Measurements from ENCODE around the gene RPS14. TPM values are rescaled to one million over a fixed set of nuclear protein-coding genes. Genes with fewer than 3 reads are reported as not detected.

The RPS14 gene
- total RNA-seq, 1 experiment from 2014 or later, result 2,564 TPM

DNA sequence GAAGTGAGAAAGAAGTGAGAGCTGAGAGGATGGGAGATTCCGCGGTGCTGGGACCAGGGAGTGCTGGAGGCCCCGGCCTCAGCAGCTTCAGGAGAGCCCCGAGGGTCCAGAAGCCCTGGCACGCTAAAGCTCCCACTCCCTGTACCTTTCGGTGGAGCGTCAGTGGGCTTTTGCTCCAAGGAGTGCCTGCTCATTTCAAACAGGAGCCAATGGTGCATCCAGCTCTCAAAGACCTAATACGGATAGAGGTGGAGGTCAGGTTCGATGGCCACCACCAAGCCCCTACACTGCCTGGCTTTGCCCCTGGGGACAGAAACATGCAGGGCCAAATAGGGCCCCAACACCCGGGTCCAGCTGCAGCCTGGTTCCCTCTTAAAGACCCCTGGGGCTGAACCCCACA lies 45.0 kb downstream of the RPS14 start (continued):
- TF ChIP-seq, protein P1, sequence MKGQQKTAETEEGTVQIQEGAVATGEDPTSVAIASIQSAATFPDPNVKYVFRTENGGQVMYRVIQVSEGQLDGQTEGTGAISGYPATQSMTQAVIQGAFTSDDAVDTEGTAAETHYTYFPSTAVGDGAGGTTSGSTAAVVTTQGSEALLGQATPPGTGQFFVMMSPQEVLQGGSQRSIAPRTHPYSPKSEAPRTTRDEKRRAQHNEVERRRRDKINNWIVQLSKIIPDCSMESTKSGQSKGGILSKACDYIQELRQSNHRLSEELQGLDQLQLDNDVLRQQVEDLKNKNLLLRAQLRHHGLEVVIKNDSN (CRISPR knock-in tag; IDR thresholded peaks at IDR 0.05), result no peak
- TF ChIP-seq KAT7 (CRISPR knock-in tag; IDR thresholded peaks at IDR 0.05; ENCODE audit: borderline replicate concordance), result no peak
- TF ChIP-seq ZNF671 (CRISPR knock-in tag; IDR thresholded peaks at IDR 0.05), result no peak
- no peak for TF ChIP-seq CREM (CRISPR knock-in tag; IDR thresholded peaks at IDR 0.05)
- no peak for TF ChIP-seq OVOL2 (CRISPR knock-in tag; IDR thresholded peaks at IDR 0.05; ENCODE audit: borderline replicate concordance)
- no peak for TF ChIP-seq EMX1 (CRISPR knock-in tag; IDR thresholded peaks at IDR 0.05)
- TF ChIP-seq, protein P2, sequence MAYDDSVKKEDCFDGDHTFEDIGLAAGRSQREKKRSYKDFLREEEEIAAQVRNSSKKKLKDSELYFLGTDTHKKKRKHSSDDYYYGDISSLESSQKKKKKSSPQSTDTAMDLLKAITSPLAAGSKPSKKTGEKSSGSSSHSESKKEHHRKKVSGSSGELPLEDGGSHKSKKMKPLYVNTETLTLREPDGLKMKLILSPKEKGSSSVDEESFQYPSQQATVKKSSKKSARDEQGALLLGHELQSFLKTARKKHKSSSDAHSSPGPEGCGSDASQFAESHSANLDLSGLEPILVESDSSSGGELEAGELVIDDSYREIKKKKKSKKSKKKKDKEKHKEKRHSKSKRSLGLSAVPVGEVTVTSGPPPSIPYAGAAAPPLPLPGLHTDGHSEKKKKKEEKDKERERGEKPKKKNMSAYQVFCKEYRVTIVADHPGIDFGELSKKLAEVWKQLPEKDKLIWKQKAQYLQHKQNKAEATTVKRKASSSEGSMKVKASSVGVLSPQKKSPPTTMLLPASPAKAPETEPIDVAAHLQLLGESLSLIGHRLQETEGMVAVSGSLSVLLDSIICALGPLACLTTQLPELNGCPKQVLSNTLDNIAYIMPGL (CRISPR knock-in tag; IDR thresholded peaks at IDR 0.05), result no peak
- TF ChIP-seq, protein P3, sequence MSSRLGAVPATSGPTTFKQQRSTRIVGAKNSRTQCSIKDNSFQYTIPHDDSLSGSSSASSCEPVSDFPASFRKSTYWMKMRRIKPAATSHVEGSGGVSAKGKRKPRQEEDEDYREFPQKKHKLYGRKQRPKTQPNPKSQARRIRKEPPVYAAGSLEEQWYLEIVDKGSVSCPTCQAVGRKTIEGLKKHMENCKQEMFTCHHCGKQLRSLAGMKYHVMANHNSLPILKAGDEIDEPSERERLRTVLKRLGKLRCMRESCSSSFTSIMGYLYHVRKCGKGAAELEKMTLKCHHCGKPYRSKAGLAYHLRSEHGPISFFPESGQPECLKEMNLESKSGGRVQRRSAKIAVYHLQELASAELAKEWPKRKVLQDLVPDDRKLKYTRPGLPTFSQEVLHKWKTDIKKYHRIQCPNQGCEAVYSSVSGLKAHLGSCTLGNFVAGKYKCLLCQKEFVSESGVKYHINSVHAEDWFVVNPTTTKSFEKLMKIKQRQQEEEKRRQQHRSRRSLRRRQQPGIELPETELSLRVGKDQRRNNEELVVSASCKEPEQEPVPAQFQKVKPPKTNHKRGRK (CRISPR knock-in tag; IDR thresholded peaks at IDR 0.05; ENCODE audit: borderline replicate concordance), result no peak
- TF ChIP-seq SMAD4 (CRISPR knock-in tag; IDR thresholded peaks at IDR 0.05), result no peak

DNA sequence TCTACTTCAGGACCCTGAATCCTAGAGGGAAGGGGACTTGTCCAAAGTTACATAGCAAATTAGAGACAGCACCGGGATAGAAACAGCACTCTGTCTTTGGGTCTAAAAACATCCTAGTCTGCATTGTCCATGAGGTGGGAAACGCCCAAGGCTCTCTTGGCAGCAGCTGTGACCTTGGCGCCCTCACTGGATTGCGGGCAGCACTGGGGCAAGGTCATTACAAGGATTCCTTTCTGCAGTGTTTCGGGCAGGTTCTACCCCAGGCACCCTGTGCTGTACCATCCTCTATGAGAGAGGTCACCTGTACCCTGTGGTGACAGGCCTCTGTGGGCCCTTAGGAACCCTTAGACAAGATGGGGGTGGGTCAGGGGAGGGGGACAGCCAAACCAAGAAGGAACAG lies 45.4 kb downstream of the RPS14 start:
- Mint-ChIP-seq H3K4me3 (no peak overlapping the region), H3K27ac (no peak overlapping the region), H3K4me1 (peaks cover 8% of the 10 kb centered on the region), H3K9me3 (no peaks in the 10 kb centered on the region), H3K27me3 (ENCODE audit: low read depth) (no peaks in the 10 kb centered on the region), H3K36me3 (peaks cover 16% of the 10 kb centered on the region)
- ChIA-PET CTCF (interaction anchor here (1.8 kb wide), 1 partner anchor 32 kb away, joined by 5 read pairs; no protein-coding TSS in a partner anchor), POLR2A (no interaction called here)
- DNase-seq (ENCODE audit: low spot score) (no peak), ATAC-seq (no peak)
- TF ChIP-seq MXD4 (CRISPR knock-in tag; IDR thresholded peaks at IDR 0.05; ENCODE audit: borderline replicate concordance), result no peak
- TF ChIP-seq, protein P4, sequence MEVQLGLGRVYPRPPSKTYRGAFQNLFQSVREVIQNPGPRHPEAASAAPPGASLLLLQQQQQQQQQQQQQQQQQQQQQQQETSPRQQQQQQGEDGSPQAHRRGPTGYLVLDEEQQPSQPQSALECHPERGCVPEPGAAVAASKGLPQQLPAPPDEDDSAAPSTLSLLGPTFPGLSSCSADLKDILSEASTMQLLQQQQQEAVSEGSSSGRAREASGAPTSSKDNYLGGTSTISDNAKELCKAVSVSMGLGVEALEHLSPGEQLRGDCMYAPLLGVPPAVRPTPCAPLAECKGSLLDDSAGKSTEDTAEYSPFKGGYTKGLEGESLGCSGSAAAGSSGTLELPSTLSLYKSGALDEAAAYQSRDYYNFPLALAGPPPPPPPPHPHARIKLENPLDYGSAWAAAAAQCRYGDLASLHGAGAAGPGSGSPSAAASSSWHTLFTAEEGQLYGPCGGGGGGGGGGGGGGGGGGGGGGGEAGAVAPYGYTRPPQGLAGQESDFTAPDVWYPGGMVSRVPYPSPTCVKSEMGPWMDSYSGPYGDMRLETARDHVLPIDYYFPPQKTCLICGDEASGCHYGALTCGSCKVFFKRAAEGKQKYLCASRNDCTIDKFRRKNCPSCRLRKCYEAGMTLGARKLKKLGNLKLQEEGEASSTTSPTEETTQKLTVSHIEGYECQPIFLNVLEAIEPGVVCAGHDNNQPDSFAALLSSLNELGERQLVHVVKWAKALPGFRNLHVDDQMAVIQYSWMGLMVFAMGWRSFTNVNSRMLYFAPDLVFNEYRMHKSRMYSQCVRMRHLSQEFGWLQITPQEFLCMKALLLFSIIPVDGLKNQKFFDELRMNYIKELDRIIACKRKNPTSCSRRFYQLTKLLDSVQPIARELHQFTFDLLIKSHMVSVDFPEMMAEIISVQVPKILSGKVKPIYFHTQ (CRISPR knock-in tag; IDR thresholded peaks at IDR 0.05), result no peak

DNA sequence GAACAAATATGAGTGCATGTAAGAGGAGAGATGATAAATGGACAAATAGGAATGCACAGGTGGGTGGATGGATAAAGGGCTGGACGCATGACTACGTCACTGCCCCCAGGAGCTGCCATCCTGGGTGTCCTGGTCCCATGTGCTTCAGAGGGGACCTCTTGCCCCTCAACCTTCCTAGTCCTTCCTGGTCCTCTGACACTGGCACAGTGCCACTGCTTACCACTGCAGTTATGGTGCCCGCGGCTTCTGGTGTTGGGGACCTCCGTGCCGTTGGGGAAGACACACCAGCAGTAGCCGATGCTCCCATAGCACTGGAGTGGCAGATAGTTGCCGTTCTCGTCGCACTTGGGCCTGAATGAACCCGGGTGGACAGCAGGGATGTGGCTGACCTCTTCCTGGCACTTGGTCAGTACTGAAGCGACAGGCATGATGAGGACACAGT lies 46.6 kb downstream of the RPS14 start:
- Mint-ChIP-seq H3K36me3 (peaks cover 28% of the 10 kb centered on the region), H3K4me3 (no peak overlapping the region), H3K27me3 (ENCODE audit: low read depth) (no peaks in the 10 kb centered on the region), H3K9me3 (no peaks in the 10 kb centered on the region), H3K4me1 (peaks cover 2% of the 10 kb centered on the region; the same call in 1 of the 2 replicates), H3K27ac (no peak overlapping the region; the same call in 1 of the 2 replicates)
- ChIA-PET POLR2A (no interaction called here), CTCF (interaction anchor here (1.4 kb wide), 1 partner anchor 37 kb away, joined by 3 read pairs; no protein-coding TSS in a partner anchor)
- DNase-seq (ENCODE audit: low spot score) (no peak), ATAC-seq (no peak)
- TF ChIP-seq MXD4 (CRISPR knock-in tag; IDR thresholded peaks at IDR 0.05; ENCODE audit: borderline replicate concordance) (no peak), OVOL2 (CRISPR knock-in tag; IDR thresholded peaks at IDR 0.05; ENCODE audit: borderline replicate concordance) (no peak), ZNF416 (CRISPR knock-in tag; IDR thresholded peaks at IDR 0.05) (no peak), ZNF232 (CRISPR knock-in tag; IDR thresholded peaks at IDR 0.05) (no peak)
- TF ChIP-seq, protein P5, sequence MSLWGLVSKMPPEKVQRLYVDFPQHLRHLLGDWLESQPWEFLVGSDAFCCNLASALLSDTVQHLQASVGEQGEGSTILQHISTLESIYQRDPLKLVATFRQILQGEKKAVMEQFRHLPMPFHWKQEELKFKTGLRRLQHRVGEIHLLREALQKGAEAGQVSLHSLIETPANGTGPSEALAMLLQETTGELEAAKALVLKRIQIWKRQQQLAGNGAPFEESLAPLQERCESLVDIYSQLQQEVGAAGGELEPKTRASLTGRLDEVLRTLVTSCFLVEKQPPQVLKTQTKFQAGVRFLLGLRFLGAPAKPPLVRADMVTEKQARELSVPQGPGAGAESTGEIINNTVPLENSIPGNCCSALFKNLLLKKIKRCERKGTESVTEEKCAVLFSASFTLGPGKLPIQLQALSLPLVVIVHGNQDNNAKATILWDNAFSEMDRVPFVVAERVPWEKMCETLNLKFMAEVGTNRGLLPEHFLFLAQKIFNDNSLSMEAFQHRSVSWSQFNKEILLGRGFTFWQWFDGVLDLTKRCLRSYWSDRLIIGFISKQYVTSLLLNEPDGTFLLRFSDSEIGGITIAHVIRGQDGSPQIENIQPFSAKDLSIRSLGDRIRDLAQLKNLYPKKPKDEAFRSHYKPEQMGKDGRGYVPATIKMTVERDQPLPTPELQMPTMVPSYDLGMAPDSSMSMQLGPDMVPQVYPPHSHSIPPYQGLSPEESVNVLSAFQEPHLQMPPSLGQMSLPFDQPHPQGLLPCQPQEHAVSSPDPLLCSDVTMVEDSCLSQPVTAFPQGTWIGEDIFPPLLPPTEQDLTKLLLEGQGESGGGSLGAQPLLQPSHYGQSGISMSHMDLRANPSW (CRISPR knock-in tag; conservative IDR thresholded peaks at IDR 0.05; ENCODE audit: low read depth), result no peak
